ENCODE results near the gene ADAMTS2.
"Not testable (repeated sequence)": the region's sequence is repeated elsewhere in the genome, so short reads cannot be mapped to it uniquely, and the experiment has no call there.

The ADAMTS2 gene

GRCh38 chr5:179115845-179116524 lies 229.3 kb downstream of the ADAMTS2 start:
- no peak for DNase-seq (ENCODE audit: low read depth in 1 of 2, low spot score in 1 of 2)

- no peak for DNase-seq (ENCODE audit: low read depth in 1 of 2, low spot score in 1 of 2)
Observed at GRCh38 chr5:179115307-179115706, 230.0 kb downstream of the ADAMTS2 start.

- DNase-seq (ENCODE audit: low read depth in 1 of 2, low spot score in 1 of 2), result no peak
Observed at GRCh38 chr5:179114756-179115155, 230.5 kb downstream of the ADAMTS2 start.

DNA sequence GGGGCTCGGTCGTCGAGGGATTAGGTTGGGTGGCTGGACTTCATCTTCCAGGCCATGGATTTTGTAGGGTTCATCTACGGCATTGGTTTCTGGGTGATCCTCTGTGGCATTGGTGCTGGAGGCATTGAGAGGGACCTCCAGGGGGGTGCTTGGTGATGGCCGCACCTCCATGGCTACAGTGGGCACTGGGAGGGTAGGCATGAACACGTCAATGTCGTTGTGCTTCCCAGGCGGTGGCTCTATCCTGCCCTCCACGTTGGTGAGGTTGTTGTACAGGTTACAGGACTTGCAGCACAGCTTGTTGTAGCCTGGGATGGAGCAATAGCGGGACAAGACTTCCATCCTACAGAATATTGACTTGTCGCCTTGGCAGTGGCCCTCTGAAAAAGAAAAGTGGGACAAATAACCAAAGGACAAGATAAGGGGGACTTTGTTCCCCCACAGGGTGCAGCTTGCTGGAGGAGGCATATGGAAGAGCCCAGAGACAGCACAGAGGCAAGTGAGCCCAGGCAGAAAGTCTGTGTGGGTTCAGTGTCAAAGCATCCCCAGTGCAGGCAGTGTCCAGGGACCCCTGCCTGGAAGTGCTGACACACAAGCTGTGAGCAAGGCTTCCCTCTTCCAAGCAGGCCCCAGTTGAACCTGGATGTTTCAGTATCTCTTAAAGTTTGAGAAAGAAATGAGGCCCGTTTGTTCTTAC lies 231.2 kb downstream of the ADAMTS2 start:
- no peak for DNase-seq (ENCODE audit: low read depth in 1 of 2, low spot score in 1 of 2)

- DNase-seq (ENCODE audit: low read depth in 1 of 2, low spot score in 1 of 2), result no peak
Observed at GRCh38 chr5:179113143-179113530, 232.1 kb downstream of the ADAMTS2 start.

GRCh38 chr5:179112469-179113142 lies 232.7 kb downstream of the ADAMTS2 start:
- DNase-seq (ENCODE audit: low read depth in 1 of 2, low spot score in 1 of 2), result no peak

DNA sequence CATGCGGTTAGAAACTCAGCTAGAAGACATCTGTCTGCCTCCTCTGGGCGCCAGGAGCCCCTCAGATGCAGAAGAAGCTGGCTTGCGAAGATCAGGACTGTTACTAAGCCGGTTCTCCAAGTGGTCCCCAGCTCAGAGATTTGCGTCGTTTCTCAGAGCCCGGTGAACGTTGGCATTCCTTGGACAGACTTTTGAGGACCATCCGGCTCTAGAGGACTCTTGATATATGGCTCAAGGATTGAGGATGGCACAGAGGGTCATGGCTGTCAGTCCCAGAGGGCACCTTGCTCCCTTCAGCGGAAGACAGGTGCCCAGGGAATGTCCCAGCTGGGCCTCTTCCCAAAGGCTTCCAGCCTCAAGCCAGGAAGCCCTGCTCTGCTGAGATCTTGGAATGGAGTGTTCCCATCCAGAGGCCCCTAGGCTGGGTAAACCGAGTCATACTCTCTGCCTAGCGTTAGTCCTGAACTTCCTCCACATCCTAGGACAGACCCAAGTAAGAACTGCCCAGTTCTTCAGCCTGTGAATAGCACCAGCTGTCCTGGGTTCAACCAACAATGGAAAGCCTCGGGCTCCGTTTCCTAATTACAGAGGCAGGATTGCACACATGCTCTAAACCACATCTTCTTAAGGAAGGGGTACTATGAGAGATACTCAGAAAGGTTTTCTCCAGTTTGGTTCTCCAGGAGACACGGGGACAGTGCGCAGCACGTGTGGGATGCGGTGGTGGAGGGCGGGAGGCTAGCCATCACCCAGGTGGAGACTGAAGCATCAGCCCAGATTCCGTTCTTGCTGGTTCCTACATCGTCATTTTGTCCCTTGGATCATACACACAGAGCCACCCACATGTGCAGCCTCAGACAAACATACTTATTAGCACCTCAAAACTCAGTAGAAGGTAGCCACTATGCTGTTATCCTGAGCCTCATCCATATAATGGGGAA lies 233.7 kb downstream of the ADAMTS2 start:
- DNase-seq (ENCODE audit: low read depth in 1 of 2, low spot score in 1 of 2), result no peak

GRCh38 chr5:179110528-179110927 lies 234.7 kb downstream of the ADAMTS2 start:
- no peak for DNase-seq (ENCODE audit: low read depth in 1 of 2, low spot score in 1 of 2)

DNA sequence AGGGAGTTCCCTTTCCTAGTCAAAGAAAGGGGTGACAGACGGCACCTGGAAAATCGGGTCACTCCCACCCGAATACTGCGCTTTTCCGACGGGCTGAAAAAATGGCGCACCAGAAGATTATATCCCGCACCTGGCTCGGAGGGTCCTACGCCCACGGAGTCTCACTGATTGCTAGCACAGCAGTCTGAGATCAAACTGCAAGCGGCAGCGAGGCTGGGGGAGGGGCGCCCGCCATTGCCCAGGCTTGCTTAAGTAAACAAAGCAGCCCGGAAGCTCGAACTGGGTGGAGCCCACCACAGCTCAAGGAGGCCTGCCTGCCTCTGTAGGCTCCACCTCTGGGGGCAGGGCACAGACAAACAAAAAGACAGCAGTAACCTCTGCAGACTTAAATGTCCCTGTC lies 244.0 kb downstream of the ADAMTS2 start:
- not testable (repeated sequence) for DNase-seq (ENCODE audit: low read depth in 1 of 2, low spot score in 1 of 2)

DNA sequence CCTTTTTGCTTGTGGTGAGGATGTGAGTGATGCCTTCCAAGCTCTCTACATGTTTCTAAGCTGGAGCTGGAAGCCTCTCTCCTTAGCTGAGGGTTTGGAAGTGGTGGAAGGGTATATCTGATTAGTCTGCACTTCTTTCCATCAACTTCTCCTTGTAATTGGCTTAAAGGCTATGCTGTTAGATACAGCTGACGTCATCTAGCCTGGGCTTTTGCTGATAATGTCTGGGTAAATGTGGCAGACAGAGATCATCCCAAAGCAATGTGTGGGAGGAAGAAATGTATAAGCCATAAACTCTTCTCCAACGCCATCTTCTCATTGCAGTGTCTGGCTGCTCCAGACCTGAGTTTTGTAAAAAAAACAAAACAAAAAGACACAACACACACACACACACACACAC lies 255.8 kb downstream of the ADAMTS2 start:
- DNase-seq (ENCODE audit: low read depth in 1 of 2, low spot score in 1 of 2), result no peak

DNA sequence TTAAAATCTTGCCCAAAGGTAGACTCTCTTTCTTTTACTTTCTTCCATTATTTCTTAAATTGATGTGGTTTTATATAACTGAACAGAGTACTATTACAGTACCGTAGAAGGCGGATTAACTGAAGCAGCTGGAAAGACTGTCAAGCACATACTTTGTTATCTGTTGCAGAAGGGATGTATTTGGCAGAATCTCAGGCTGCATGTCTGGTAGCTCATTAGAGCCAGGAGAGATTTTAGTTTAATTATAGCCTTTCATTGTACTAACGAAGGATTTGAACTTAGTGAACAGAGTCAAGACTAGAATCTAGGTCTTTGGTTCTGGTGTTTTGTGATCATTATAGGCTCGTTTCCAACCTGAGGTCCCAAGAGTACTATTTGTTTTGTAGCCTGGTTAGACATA lies 264.5 kb downstream of the ADAMTS2 start:
- DNase-seq (ENCODE audit: low read depth in 1 of 2, low spot score in 1 of 2), result no peak

GRCh38 chr5:179079165-179079987 lies 265.9 kb downstream of the ADAMTS2 start:
- no peak for DNase-seq (ENCODE audit: low read depth in 1 of 2, low spot score in 1 of 2)

GRCh38 chr5:179065703-179066102 lies 279.6 kb downstream of the ADAMTS2 start:
- DNase-seq (ENCODE audit: low read depth in 1 of 2, low spot score in 1 of 2), result no peak

GRCh38 chr5:179061025-179061424 lies 284.2 kb downstream of the ADAMTS2 start:
- DNase-seq (ENCODE audit: low read depth in 1 of 2, low spot score in 1 of 2), result no peak

All from stimulated activated CD4-positive, alpha-beta T cell treated with anti-CD3 and anti-CD28 coated beads, Interleukin-15, amount 100 ng/mL, for 1 hour (primary cell).